Fibroblast of mammary gland (primary cell): ENCODE measurements around the gene OR8A1.

Source experiments
- DNase-seq: peaks from one replicate; pipeline ENCODE4 v3.0.0-alpha.2; 2010; ENCODE audit warnings: low read depth
- H3K4me3 ChIP-seq: 2 replicates; pipeline ENCODE4 v1.5.1; 2011; ENCODE audit warnings: low read depth, mild to moderate bottlenecking, low read length, moderate library complexity; ENCODE audit not compliant: control insufficient read depth
- CTCF ChIP-seq: conservative IDR thresholded peaks from 2 replicates; pipeline ENCODE4 v1.5.1; 2011; ENCODE audit warnings: low read depth, low read length, inconsistent platforms; ENCODE audit not compliant: control insufficient read depth, insufficient read depth

Gene OR8A1

GRCh38 chr11:124618863-124619262, 49.1 kb downstream of the OR8A1 start:
- no peak overlapping the region for H3K4me3 ChIP-seq
- no peak for TF ChIP-seq CTCF
- no peak for DNase-seq
